H1 (cell line): ENCODE measurements around the gene C1QTNF1. TPM values are rescaled to one million over a fixed set of nuclear protein-coding genes. Genes with fewer than 3 reads are reported as not detected.

Experiments used
- CTCF ChIA-PET: fragments of 300-600 bp; sonication (Branson Sonifier 250); formaldehyde crosslinking; loops from one replicate; lab custom pipeline; 2021; ENCODE audit not compliant: partially characterized antibody; lab: Charles Lee
- POLR2A ChIA-PET: fragments of 300-600 bp; sonication (Branson Sonifier 250); formaldehyde crosslinking; loops from one replicate; lab custom pipeline; 2021; ENCODE audit warnings: inconsistent platforms; ENCODE audit not compliant: partially characterized antibody; lab: Charles Lee
- DNase-seq, 2 experiments: peaks; one replicate each; pipeline versions ENCODE4 v3.0.0 to v3.0.0-alpha.2; 2010 to 2022; ENCODE audit warnings: low spot score in 2 of 2, low read depth in 1 of 2, mixed read lengths in 1 of 2
- FAIRE-seq: peaks from 2 replicates; lab custom pipeline; 2011; peaks lifted over from hg19 to GRCh38; lab: Jason Lieb, UNC
- H2AFZ ChIP-seq: 2 replicates; pipeline ENCODE4 v1.8.1; 2012; ENCODE audit warnings: low read length, inconsistent platforms
- H2AK5ac ChIP-seq: 2 replicates; pipeline ENCODE4 v1.6.1; 2013; ENCODE audit warnings: low read depth, low read length
- H2BK120ac ChIP-seq: replicated peaks from 2 replicates; pipeline ENCODE3; 2013; ENCODE audit warnings: low read depth, low read length, inconsistent platforms
- H2BK12ac ChIP-seq: 2 replicates; pipeline ENCODE4 v1.6.1; 2013; ENCODE audit warnings: low read depth, low read length
- H2BK15ac ChIP-seq: 2 replicates; pipeline ENCODE4 v1.6.1; 2013; ENCODE audit warnings: low read length
- H2BK20ac ChIP-seq: 2 replicates; pipeline ENCODE4 v1.6.1; 2013; ENCODE audit warnings: low read length
- H2BK5ac ChIP-seq: 2 replicates; pipeline ENCODE4 v1.6.1; 2013; ENCODE audit warnings: low read depth, low read length
- H3K14ac ChIP-seq: 2 replicates; pipeline ENCODE4 v1.6.1; 2013; ENCODE audit warnings: inconsistent platforms; ENCODE audit not compliant: insufficient read length
- H3K18ac ChIP-seq: 2 replicates; pipeline ENCODE4 v1.6.1; 2013; ENCODE audit warnings: low read length; ENCODE audit errors: extremely low read depth
- H3K23ac ChIP-seq: 2 replicates; pipeline ENCODE4 v1.6.1; 2013; ENCODE audit warnings: inconsistent platforms; ENCODE audit not compliant: insufficient read length
- H3K23me2 ChIP-seq: 2 replicates; pipeline ENCODE4 v1.6.1; 2013; ENCODE audit warnings: low read depth, low read length
- H3K27ac ChIP-seq: 2 replicates; pipeline ENCODE4 v1.6.1; 2011; ENCODE audit warnings: low read depth, low read length, inconsistent platforms
- H3K27me3 ChIP-seq, 4 experiments: replicated peaks in 1 of 4; 1 replicate in 1 of 4; 2 replicates in 3 of 4; pipeline versions ENCODE4 v1.6.1 to v1.8.1; 2011 to 2013; ENCODE audit warnings: low read length in 3 of 4, mild to moderate bottlenecking in 3 of 4, inconsistent platforms in 2 of 4, mixed read lengths in 2 of 4, moderate library complexity in 1 of 4; ENCODE audit not compliant: control insufficient read depth in 3 of 4, insufficient read depth in 3 of 4; ENCODE audit errors: extremely low read depth in 1 of 4
- H3K36me3 ChIP-seq, 4 experiments: 2 replicates each; pipeline versions ENCODE4 v1.6.1 to v1.8.1; 2011 to 2013; ENCODE audit warnings: mild to moderate bottlenecking in 4 of 4, low read length in 3 of 4, moderate library complexity in 2 of 4, control low read depth in 1 of 4, inconsistent platforms in 1 of 4; ENCODE audit not compliant: insufficient read depth in 4 of 4, control insufficient read depth in 2 of 4
- H3K4ac ChIP-seq: replicated peaks from 2 replicates; pipeline ENCODE3; 2013; ENCODE audit warnings: low read length, low read depth, mixed read lengths, inconsistent platforms; ENCODE audit not compliant: insufficient read length
- H3K4me1 ChIP-seq, 4 experiments: replicated peaks in 1 of 4; 1 replicate in 1 of 4; 2 replicates in 3 of 4; pipeline versions ENCODE4 v1.6.1 to v1.8.1; 2011 to 2013; ENCODE audit warnings: low read length in 3 of 4, inconsistent platforms in 2 of 4, mixed read lengths in 1 of 4; ENCODE audit not compliant: insufficient read depth in 4 of 4, control insufficient read depth in 3 of 4
- H3K4me2 ChIP-seq, 2 experiments: 2 replicates each; pipeline versions ENCODE4 v1.6.1 to v1.8.1; 2011 to 2013; ENCODE audit warnings: low read depth in 2 of 2, low read length in 2 of 2, control low read depth in 1 of 2, inconsistent platforms in 1 of 2, mild to moderate bottlenecking in 1 of 2; ENCODE audit not compliant: insufficient read depth in 1 of 2
- H3K4me3 ChIP-seq, 4 experiments: fragments of 200-600, 300-600 bp in 1 of 4; sonication (generic), shearing (Covaris generic), sonication (Bioruptor Twin) in 1 of 4; 2 replicates each; pipeline versions ENCODE4 v1.5.1 to v1.8.1; 2011 to 2016; ENCODE audit warnings: low read length in 4 of 4, low read depth in 3 of 4, control low read depth in 2 of 4, inconsistent platforms in 2 of 4, mild to moderate bottlenecking in 2 of 4, mixed read lengths in 1 of 4, moderate library complexity in 1 of 4; ENCODE audit not compliant: insufficient read depth in 2 of 4; ENCODE audit errors: extremely low read depth in 1 of 4
- H3K56ac ChIP-seq: replicated peaks from 2 replicates; pipeline ENCODE3; 2013; ENCODE audit warnings: low read depth, mild to moderate bottlenecking, mixed read lengths, low read length, inconsistent platforms; ENCODE audit not compliant: insufficient read length
- H3K79me1 ChIP-seq: 2 replicates; pipeline ENCODE4 v1.6.1; 2013; ENCODE audit warnings: low read depth, low read length, control low read depth
- H3K79me2 ChIP-seq, 2 experiments: 2 replicates each; pipeline versions ENCODE4 v1.6.1 to v1.8.1; 2012 to 2013; ENCODE audit warnings: low read length in 2 of 2, mild to moderate bottlenecking in 2 of 2, inconsistent platforms in 1 of 2; ENCODE audit not compliant: insufficient read depth in 2 of 2, control insufficient read depth in 1 of 2
- H3K9ac ChIP-seq, 4 experiments: replicated peaks in 1 of 4; 1 replicate in 1 of 4; 2 replicates in 3 of 4; pipeline versions ENCODE4 v1.6.1 to v1.8.1; 2011 to 2013; ENCODE audit warnings: low read depth in 3 of 4, low read length in 3 of 4, control low read depth in 2 of 4, mild to moderate bottlenecking in 2 of 4, moderate library complexity in 2 of 4, inconsistent platforms in 1 of 4; ENCODE audit errors: extremely low read depth in 1 of 4
- H3K9me3 ChIP-seq, 2 experiments: 2 replicates each; pipeline versions ENCODE4 v1.6.1 to v1.8.1; 2012 to 2013; ENCODE audit warnings: mild to moderate bottlenecking in 2 of 2, moderate library complexity in 2 of 2, control low read depth in 1 of 2, inconsistent platforms in 1 of 2, low read depth in 1 of 2, low read length in 1 of 2, mixed read lengths in 1 of 2; ENCODE audit not compliant: insufficient read depth in 2 of 2
- H4K20me1 ChIP-seq, 2 experiments: replicated peaks in 1 of 2; 2 replicates each; pipeline versions ENCODE3 to v1.8.1; 2011 to 2013; ENCODE audit warnings: inconsistent platforms in 2 of 2, low read length in 2 of 2, mild to moderate bottlenecking in 1 of 2; ENCODE audit not compliant: insufficient read depth in 2 of 2, control insufficient read depth in 1 of 2
- H4K5ac ChIP-seq: 2 replicates; pipeline ENCODE4 v1.6.1; 2013; ENCODE audit warnings: low read length, low read depth, mixed read lengths, inconsistent platforms; ENCODE audit not compliant: insufficient read length
- H4K8ac ChIP-seq: 2 replicates; pipeline ENCODE4 v1.8.0; 2013; ENCODE audit warnings: mild to moderate bottlenecking, moderate library complexity, low read length, inconsistent platforms; ENCODE audit not compliant: insufficient read depth; ENCODE audit errors: extremely low read depth
- H4K91ac ChIP-seq: replicated peaks from 2 replicates; pipeline ENCODE3; 2013; ENCODE audit warnings: low read length, mixed read lengths, inconsistent platforms; ENCODE audit not compliant: insufficient read length
- ASH2L ChIP-seq: fragments of 200-600, 300-600 bp; sonication (generic); IDR thresholded peaks from one replicate; pipeline ENCODE4 v1.7.1; 2017; ENCODE audit warnings: low read length
- BACH1 ChIP-seq: IDR thresholded peaks from 2 replicates; pipeline ENCODE4 v1.6.1; 2012; ENCODE audit warnings: low read length, improper control_type of control experiment
- BRCA1 ChIP-seq: IDR thresholded peaks from 2 replicates; pipeline ENCODE4 v1.6.1; 2012; ENCODE audit warnings: low read depth, low read length, improper control_type of control experiment
- CREB1 ChIP-seq: IDR thresholded peaks from 2 replicates; pipeline ENCODE4 v1.6.1; 2012; ENCODE audit warnings: inconsistent platforms
- EGR1 ChIP-seq: IDR thresholded peaks from 2 replicates; pipeline ENCODE4 v1.6.1; 2011; ENCODE audit warnings: low read depth, low read length, borderline replicate concordance
- JUN ChIP-seq: IDR thresholded peaks from 2 replicates; pipeline ENCODE4 v1.6.1; 2011; ENCODE audit warnings: low read depth, mild to moderate bottlenecking, improper control_type of control experiment, low read length
- MAFK ChIP-seq: IDR thresholded peaks from 2 replicates; pipeline ENCODE4 v1.6.1; 2012; ENCODE audit warnings: low read depth, mild to moderate bottlenecking, improper control_type of control experiment, low read length
- POLR2AphosphoS5 ChIP-seq: IDR thresholded peaks from 2 replicates; pipeline ENCODE4 v1.6.1; 2011; ENCODE audit warnings: low read depth, low read length
- SAP30 ChIP-seq: fragments of 300-600 bp; sonication (generic); IDR thresholded peaks from 2 replicates; pipeline ENCODE4 v1.7.1; 2012; ENCODE audit warnings: low read length, moderate library complexity, mild to moderate bottlenecking, inconsistent platforms; ENCODE audit not compliant: insufficient read depth, insufficient replicate concordance
- SP1 ChIP-seq: IDR thresholded peaks from 2 replicates; pipeline ENCODE4 v1.6.1; 2011; ENCODE audit warnings: low read depth, low read length
- SUZ12 ChIP-seq: fragments of 200-600 bp; sonication (generic); IDR thresholded peaks from 2 replicates; pipeline ENCODE4 v1.6.1; 2012; ENCODE audit warnings: mild to moderate bottlenecking, inconsistent platforms, low read length, moderate library complexity, mixed read lengths
- TAF1 ChIP-seq: IDR thresholded peaks from 2 replicates; pipeline ENCODE4 v1.6.1; 2011; ENCODE audit warnings: mild to moderate bottlenecking, low read depth, low read length
- TAF7 ChIP-seq: optimal IDR thresholded peaks from 2 replicates; pipeline ENCODE3; 2011; ENCODE audit warnings: low read depth, mild to moderate bottlenecking, inconsistent platforms, low read length, moderate library complexity, borderline replicate concordance
- WGBS, 2 experiments: shearing (Covaris generic) in 1 of 2; methylation state at CpG; one replicate each; pipeline versions ENCODE4 v1.1.6 to v1.1.7; 2013 to 2015; ENCODE audit warnings: low lambda C conversion rate in 2 of 2, mixed read lengths in 2 of 2, inconsistent platforms in 1 of 2, low coverage in 1 of 2, missing lambda C conversion rate in 1 of 2; ENCODE audit not compliant: insufficient replicate concordance in 2 of 2, insufficient coverage in 1 of 2, insufficient read length in 1 of 2; ENCODE audit errors: extremely low coverage in 1 of 2, missing lambda C conversion rate in 1 of 2; 5-methylcytosine and 5-hydroxymethylcytosine counted together
- polyA plus RNA-seq, 7 experiments: library from polyadenylated mRNA; depleted of rRNA in 3 of 7; stranded (reverse) in 5 of 7; unstranded in 2 of 7; fragments of >200 nt in 5 of 7; fragments of 200-250 nt in 2 of 7; gene quantifications; 1 replicate in 5 of 7; 2 replicates in 1 of 7; 4 replicates in 1 of 7; pipeline versions ENCODE4 v1.2.1 to v1.2.3, GENCODE V29; 2011 to 2013; ENCODE audit warnings: missing spikeins in 2 of 7, mixed read lengths in 2 of 7
- total RNA-seq: library from RNA; stranded (reverse); fragmentation: NEBNext Ultra II Directional; extraction: Animal tissue kit (Norgen Biotek cat#: 25700); gene quantifications from 2 replicates; pipeline ENCODE4 v1.2.1, GENCODE V29; 2021
- TF ChIP-seq, protein P1 (sequence below): IDR thresholded peaks from 2 replicates; pipeline ENCODE4 v1.6.1; 2012; ENCODE audit warnings: inconsistent platforms

Gene C1QTNF1
- total and polyA plus RNA-seq, 2 of the 8 experiments (the other 6 are each of a cell fraction or from before 2014, with no cell fraction given): 1.5 to 2.5 TPM

DNA sequence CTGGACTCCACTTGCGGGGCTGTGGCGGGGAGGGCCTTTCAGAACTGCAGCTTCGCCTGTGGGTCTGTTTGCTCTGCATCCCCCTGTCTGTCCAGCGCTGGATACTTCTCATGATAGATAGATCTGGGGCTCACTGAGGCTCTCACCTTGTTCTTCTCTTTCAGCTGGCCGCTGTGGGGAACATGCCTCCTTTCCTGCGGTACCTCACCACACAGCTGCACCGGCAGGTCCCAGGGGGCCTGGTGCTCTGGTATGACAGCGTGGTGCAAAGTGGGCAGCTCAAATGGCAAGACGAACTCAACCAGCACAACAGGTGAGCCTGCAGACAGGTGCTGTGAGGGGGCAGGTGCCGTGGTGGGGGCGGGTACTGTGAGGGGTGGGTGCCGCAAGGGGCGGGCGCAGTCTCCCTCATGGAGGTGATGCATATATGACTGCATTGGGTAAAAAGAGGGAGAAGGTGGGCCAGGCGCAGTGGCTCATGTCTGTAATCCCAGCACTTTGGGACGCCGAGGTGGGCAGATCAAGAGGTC, 56.9 kb downstream of the C1QTNF1 start:
- H4K91ac ChIP-seq: no peak overlapping the region
- no peak overlapping the region for H3K56ac ChIP-seq
- H2BK120ac ChIP-seq: no peak overlapping the region
- no peak overlapping the region for H4K8ac ChIP-seq
- H3K79me1 ChIP-seq: no peaks in the 10 kb centered on the region
- H3K4ac ChIP-seq: no peak overlapping the region
- DNase-seq (no peak), FAIRE-seq (no peak)
- peaks cover 2 to 10% (median 6%) of the 10 kb centered on the region in 4 experiments; a peak in 5 of 8 replicates for H3K36me3 ChIP-seq
- H4K20me1 ChIP-seq: peaks cover 2 to 3% of the 10 kb centered on the region in 2 experiments
- H3K23ac ChIP-seq: no peak overlapping the region
- CTCF ChIA-PET: interaction anchor here (1.1 to 11.5 kb wide), 4 partner anchors 13 to 309 kb away, joined by 4 to 291 read pairs (median 6); no protein-coding TSS in a partner anchor
- no peaks in the 10 kb centered on the region; a peak in 1 of 7 replicates for H3K27me3 ChIP-seq
- H2BK12ac ChIP-seq: no peak overlapping the region
- H3K18ac ChIP-seq: no peak overlapping the region
- H4K5ac ChIP-seq: no peak overlapping the region
- no peak overlapping the region; the same call in 1 of the 2 replicates for H2BK5ac ChIP-seq
- no peak overlapping the region for H3K14ac ChIP-seq
- POLR2A ChIA-PET: no interaction called here
- H3K9me3 ChIP-seq: no peaks in the 10 kb centered on the region
- H3K27ac ChIP-seq: no peak overlapping the region
- no peak overlapping the region for H2BK15ac ChIP-seq
- H3K79me2 ChIP-seq: no peaks in the 10 kb centered on the region
- no peak overlapping the region for H3K4me2 ChIP-seq
- no peak overlapping the region for H3K9ac ChIP-seq
- no peak overlapping the region for H2AFZ ChIP-seq
- H3K4me3 ChIP-seq: no peak overlapping the region
- H2BK20ac ChIP-seq: no peak overlapping the region
- H3K23me2 ChIP-seq: no peaks in the 10 kb centered on the region
- 91% methylated on average over 13 of the region's 17 CpGs; no CpG with 5 or more reads in 1 of the 2 experiments for WGBS, 2 experiments
- no peak overlapping the region for H2AK5ac ChIP-seq
- H3K4me1 ChIP-seq: peaks cover 0 to 2% (median under 1%) of the 10 kb centered on the region in 4 experiments; a peak in 1 of 7 replicates
- TF ChIP-seq TAF7: no peak
- no peak for TF ChIP-seq SP1
- no peak for TF ChIP-seq BACH1
- TF ChIP-seq POLR2AphosphoS5: no peak
- no peak for TF ChIP-seq TAF1
- TF ChIP-seq SUZ12: no peak
- TF ChIP-seq, protein P1, sequence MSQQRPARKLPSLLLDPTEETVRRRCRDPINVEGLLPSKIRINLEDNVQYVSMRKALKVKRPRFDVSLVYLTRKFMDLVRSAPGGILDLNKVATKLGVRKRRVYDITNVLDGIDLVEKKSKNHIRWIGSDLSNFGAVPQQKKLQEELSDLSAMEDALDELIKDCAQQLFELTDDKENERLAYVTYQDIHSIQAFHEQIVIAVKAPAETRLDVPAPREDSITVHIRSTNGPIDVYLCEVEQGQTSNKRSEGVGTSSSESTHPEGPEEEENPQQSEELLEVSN: no peak
- no peak for TF ChIP-seq CREB1
- TF ChIP-seq MAFK: no peak
- no peak for TF ChIP-seq BRCA1
- TF ChIP-seq JUN: no peak
- TF ChIP-seq ASH2L: no peak
- TF ChIP-seq SAP30: no peak
- TF ChIP-seq EGR1: no peak
